C4-2B (cell line): ENCODE measurements around the gene KNDC1.

Experiments used
- CTCF ChIP-seq: fragments of 450-650 bp; conservative IDR thresholded peaks from 2 replicates; pipeline ENCODE4 v1.5.1; 2017; ENCODE audit warnings: mild to moderate bottlenecking
- ZFX ChIP-seq: fragments of 450-650 bp; IDR thresholded peaks from 2 replicates; pipeline ENCODE4 v1.6.1; 2017

GRCh38 chr10:133130602-133131001, 29.4 kb upstream of the KNDC1 start:
- TF ChIP-seq CTCF, result no peak
- no peak for TF ChIP-seq ZFX
